Measurements from ENCODE around the gene RGN.
"Not testable (repeated sequence)": the region's sequence is repeated elsewhere in the genome, so short reads cannot be mapped to it uniquely, and the experiment has no call there.

Gene RGN

DNA sequence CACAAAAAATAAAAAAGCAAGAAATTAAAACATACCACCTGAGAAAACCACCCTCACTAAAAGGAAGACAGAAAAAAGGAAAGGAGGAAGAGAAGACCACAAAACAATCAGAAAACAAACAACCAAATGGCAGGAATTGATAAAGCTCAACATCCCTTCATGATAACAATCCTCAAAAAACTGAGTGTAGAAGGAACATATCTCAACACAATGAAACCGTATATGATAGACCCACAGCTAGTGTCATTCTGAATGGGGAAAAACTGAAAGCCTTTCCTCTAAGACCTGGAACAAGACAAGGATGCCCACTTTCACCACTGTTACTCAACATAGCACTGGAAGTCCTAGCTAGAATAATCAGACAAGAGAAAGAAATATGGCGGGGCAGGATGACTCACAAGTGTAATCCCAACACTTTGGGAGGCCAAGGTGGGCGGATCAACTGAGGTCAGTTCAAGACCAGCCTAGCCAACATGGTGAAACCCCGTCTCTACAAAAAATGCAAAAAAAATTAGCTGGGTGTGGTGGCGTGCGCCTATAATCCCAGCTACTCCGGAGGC is 38.4 kb downstream of the RGN start:
- DNase-seq (ENCODE audit: low read depth in 2 of 2) = not testable (repeated sequence)

- not testable (repeated sequence) for DNase-seq (ENCODE audit: low read depth in 2 of 2)
These were observed 46.2 kb downstream of the RGN start for GRCh38 chrX:47124466-47124865.

DNA sequence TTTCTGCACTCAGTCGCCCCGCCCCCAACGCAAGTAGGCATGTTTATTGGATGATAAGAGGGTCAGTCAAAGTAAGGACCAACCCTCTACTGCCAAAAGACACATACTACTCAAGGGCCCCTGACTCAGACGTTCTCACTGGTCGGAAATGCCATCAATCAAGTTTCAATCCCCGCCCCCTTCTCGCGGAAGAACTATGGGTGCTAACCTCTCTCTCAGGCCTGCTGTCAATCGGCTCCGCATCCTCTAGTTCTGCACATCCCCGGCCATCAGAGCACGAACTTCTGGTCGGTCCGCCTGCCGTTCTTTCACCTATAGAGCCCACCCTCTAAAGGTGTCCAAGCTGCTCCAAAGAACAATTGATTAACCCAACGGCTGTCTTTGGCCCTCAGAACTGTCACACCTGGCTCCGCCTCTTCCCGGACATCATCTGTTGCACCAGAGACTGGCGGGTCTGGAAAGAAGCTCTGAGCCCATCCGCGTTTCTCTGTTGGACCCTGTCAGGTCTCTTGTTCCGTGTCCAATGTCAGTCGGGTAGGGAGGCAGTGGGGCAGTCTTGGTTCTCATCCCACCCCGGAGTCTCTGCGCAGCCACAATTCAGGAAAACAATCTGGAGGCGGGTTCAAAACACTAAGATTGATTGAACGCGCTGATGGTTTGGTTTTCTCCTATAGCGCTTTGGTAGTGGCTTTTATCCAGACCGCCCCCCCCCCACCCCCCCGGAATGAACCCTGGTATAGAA is 51.1 kb downstream of the RGN start:
- DNase-seq (ENCODE audit: low read depth in 2 of 2) = peak; percentile 70 to 85

- DNase-seq (ENCODE audit: low read depth in 2 of 2) = no peak
These were observed 51.7 kb downstream of the RGN start for GRCh38 chrX:47129899-47130358.

GRCh38 chrX:47133493-47133892 is 55.2 kb downstream of the RGN start:
- DNase-seq (ENCODE audit: low read depth in 2 of 2) = no peak

DNA sequence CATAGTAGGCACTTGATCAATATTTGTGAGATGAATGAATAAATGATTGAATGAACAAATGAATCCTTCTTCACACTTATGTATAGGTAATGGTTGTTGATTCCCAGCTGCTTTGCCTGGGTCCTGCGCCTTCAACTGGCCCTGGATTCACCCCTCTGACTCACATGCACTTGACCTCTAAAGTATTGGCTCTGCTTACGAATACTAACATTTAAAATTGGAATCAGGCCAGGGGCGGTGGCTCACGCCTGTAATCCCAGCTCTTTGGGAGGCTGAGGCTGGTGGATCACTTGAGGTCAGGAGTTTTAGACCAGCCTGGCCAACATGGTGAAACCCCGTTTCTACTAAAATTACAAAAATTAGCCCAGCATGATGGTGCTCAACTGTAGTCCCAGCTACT is 57.4 kb downstream of the RGN start:
- DNase-seq (ENCODE audit: low read depth in 2 of 2) = not testable (repeated sequence)

- no peak for DNase-seq (ENCODE audit: low read depth in 2 of 2)
These were observed 59.9 kb downstream of the RGN start for GRCh38 chrX:47138171-47138570.

Data from stimulated activated CD4-positive, alpha-beta T cell treated with anti-CD3 and anti-CD28 coated beads, Interleukin-1b, Interleukin-23, amount 100 ng/mL, for 4 hours (primary cell).